HuH-7 (cell line): ENCODE results near the gene EFCAB5.
"Not testable (repeated sequence)": the region's sequence is repeated elsewhere in the genome, so short reads cannot be mapped to it uniquely, and the experiment has no call there.

Experiments used
- DNase-seq: peaks from one replicate; pipeline ENCODE4 v3.0.0; 2011; ENCODE audit warnings: low spot score

Gene EFCAB5

DNA sequence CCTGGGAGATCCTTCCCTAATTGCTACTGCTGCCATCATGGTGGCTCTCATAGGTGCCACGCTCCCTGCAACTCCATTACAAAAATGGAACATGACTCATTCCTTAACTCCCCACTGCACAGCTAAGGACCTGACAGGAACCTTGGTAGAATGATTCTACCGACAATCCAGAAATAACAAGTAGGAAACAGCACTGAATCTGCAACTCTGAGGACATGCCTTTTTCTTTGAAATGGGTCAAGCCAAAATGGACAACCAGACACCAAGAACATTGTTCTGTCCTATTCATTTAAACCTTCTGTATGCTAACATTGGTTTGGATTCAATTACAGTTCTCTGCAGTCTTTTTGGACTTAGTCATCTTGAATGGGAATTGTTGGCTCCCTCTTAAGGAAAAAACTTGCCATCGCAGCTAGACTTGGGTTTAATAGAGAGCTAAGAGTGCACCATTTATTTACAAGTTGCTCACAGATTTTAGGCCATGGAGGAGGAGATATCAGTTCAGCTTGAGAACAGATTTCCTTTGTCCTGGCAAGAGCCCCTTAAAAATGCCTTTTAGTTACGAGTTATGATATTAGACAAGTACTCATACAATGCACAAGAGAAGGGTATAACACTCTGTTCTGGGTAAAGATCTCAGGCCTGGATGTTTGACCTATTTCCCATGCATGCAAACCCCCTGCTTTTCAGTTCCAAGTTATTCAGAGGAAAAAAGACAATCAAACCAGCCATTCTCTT, 154.2 kb downstream of the EFCAB5 start:
- DNase-seq: peak; percentile 30

- DNase-seq: no peak
These were observed 160.4 kb downstream of the EFCAB5 start for GRCh38 chr17:30101686-30102390.

DNA sequence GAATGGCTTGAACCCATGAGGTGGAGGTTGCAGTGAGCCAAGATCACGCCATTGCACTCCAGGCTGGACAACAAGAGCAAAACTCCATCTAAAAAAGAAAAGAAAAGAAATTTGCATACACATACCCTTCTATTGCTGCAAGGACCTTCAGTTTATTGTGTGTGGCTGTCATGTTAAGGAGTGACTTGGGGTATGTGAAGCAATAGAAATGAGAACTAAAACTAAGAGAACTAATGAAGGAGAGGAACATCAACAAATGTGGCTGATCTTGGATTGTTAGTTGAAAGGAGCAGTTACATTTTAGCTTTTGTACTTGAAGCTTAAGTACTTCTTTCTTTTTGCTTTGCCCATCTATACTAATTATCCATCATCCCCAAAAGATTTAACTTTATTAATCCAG, 162.5 kb downstream of the EFCAB5 start:
- no peak for DNase-seq

DNA sequence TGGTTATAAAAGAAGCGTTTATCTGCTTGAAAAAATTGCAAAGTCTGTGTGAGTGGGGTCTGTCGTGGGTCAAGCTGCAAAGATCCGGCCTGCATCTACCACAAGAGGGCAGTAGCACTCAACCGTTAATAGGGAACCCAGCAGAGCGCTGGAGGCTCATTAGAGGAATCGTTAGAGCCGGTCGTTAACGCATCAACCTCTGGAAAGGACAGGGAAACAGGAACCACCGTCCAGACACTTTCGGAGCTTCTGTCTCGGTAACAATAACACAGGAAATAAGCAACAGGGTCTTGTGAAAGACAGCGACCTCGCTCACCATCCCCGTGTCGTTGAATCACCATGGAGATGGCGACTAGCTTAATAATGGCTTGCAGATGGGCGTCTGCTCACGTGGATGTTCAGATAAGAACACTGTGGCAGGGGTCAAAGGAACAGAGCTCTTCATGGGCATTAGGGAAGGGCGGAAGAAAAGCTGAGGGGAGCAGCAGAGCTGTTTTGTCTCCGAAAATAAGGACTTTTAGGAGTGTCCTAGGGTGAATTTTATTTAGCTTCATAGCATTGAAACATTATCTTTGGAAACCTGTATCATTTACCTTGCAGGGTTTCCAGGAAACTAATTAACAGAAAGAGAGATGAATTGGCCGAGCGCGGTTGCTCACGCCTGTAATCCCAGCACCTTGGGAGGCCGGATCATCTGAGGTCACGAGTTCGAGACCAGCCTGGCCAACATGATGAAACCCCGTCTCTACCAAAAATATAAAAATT, 163.3 kb downstream of the EFCAB5 start:
- DNase-seq: peak; percentile 62

DNA sequence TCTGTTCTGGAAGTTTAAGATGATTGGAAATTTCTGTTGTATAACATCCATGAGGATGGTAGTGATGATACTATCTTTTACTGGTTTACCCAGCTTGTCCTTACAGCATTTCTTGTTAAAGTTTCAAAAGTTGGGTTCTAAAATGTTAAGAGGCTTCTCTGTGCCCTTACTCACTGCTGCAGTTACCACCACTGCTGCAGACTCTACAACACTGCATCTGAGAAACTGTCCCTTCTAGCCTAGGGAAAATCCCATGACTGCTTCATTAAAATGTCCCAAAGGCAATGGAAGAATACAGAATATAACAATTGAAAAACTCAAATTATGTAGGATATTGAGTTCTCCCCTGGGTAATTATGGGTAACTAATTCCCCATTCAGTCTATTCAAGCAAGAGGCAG, 171.4 kb downstream of the EFCAB5 start:
- no peak for DNase-seq

GRCh38 chr17:30113213-30113612, 171.8 kb downstream of the EFCAB5 start:
- no peak for DNase-seq

GRCh38 chr17:30116345-30116660, 174.9 kb downstream of the EFCAB5 start:
- no peak for DNase-seq

DNA sequence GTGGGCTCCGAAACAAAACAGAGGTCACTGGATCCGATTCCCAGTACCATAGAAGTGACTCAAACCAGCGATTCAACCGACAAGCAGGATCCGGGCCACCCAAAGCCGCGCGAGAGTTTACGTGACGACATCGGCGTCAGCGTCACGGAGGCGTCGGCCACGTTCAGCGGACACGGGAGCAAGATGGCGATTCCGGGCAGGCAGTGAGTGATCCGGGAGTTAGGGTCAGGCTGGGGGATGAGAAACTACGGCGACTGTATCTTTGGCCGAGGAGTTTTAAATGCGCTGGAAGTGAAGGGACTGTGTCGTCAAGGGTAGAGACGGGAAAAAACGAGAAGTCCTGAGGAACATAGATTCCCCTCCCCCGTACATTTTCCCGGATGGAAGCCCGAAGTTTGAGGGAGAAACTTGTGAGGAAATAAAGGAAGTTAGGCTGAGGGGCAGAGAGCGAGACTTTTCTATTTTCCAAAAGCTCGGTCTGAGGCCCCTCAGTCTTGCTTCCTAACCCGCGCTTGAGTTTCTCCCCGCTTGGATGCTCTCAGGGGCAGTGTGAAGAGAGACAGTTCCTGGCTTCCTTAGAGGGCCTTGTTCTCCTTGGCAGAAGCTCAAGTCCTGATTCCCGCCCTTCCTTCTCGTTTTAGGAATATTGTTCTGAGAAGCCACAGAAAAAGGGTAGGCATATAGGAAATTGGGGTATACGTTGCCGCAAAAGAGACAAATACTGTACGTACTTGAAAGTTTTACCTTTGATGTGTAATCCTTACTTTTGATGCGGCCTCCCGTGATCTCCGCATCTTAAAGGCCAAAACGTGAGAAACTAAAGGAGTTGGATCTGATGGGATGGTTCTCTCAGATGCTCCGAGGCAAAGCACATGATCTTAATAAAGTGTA, 175.5 kb downstream of the EFCAB5 start, which contains the start of gene NSRP1:
NSRP1 (plus strand) TSS at position 156 of the 891 bp plus-strand sequence; CDS start at position 184, 28 bp downstream.
- peak; percentile 86 for DNase-seq

DNA sequence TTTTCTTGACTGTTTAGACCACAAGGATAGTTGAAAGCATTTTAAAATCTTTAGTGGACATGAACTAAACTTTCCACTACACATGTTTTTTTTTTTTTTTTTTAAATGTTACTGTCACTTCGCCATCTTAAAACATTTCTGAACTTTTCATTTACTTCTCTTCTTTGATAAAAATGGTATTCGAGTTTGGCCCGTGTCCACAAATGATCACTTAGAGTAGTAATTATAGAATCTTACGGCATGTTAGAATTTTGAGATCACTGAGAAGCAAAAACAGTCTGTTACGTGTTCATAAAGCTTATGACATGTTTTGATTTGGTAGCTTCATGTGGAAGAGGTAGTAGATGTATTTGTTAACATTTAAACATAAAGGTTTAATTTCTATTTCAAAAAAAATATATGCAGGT, 176.2 kb downstream of the EFCAB5 start:
- DNase-seq: no peak

DNA sequence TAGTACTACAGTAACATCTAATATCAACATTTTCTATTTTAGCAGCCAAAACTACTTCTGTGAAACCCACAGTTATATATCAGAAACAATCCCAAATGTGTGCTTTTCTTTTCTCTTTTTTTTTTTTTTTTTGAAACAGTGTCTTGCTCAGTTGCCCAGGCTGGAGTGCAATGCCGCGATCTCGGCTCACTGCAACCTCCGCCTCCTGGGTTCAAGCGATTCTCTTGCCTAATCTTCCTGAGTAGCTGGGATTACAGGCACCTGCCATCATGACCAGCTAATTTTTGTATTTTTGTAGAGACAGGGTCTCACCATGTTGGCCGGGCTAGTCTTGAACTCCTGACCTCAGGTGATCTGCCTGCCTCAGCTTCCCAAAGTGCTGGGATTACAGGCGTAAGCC, 177.2 kb downstream of the EFCAB5 start:
- DNase-seq: not testable (repeated sequence)

- no peak for DNase-seq
These were observed 182.9 kb downstream of the EFCAB5 start for GRCh38 chr17:30124273-30124796.

GRCh38 chr17:30130121-30130520, 188.7 kb downstream of the EFCAB5 start:
- DNase-seq: no peak

DNA sequence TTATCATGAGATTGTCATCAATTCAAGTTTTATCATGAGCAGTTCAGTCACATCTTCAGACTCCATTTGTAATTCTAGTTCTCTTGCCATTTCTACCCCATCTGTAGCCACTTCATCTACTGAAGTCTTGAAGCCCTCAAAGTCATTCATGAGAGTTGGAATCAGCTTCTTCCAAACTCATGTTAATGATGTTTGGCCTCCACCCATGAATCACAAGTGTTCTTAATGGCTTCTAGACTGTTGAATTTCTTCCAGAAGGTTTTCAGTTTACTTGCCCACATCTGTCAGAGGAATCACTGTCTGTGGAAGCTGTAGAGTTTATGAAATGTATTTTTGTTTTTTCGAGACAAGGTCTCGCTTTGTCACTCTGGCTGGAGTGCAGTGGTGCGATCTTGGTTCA, 191.2 kb downstream of the EFCAB5 start:
- DNase-seq: no peak

GRCh38 chr17:30133197-30133596, 191.8 kb downstream of the EFCAB5 start:
- no peak for DNase-seq

GRCh38 chr17:30134551-30134950, 193.1 kb downstream of the EFCAB5 start:
- DNase-seq: no peak

DNA sequence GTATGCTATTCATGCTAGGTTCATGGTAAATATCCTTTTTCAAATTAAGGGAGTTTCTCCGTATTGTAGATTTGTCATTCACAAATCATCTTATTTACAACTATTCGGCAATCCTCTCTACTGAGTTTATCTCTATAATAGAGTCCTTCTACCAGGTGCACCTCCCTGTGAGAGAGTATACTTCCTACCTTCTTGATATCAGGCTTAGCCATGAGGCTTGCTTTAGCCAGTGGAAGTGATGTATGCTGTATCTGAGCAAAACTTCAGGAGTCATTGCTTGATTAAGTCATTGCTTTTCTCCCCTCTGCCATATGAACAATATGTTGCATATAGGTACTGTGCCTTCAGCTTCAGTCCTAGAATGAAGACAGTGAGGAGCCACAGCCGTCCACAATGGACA, 195.7 kb downstream of the EFCAB5 start:
- no peak for DNase-seq

- DNase-seq: not testable (repeated sequence)
These were observed 206.4 kb downstream of the EFCAB5 start for GRCh38 chr17:30147860-30148259.

GRCh38 chr17:30148376-30148775, 206.9 kb downstream of the EFCAB5 start:
- no peak for DNase-seq

DNA sequence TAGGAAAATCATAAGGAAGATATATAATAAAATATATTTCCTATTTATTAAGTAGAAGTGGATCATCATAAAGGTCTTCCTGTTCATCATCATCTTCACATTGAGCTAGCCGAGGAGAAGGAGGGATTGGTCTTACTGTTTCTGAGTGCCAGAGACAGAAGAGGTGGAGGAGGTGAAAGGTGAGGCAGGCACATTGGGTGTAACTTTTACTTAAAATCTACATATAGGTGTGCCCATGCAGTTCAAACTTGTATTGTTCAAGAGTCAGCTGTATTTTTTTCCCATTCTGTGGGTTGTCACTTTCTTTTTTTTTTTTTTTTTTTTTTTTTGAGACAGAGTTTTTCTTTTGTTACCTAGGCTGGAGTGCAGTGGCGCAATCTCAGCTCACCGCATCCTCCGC, 210.0 kb downstream of the EFCAB5 start:
- DNase-seq: no peak

- DNase-seq: no peak
These were observed 212.0 kb downstream of the EFCAB5 start for GRCh38 chr17:30153463-30153862.

GRCh38 chr17:30155389-30155788, 214.0 kb downstream of the EFCAB5 start:
- DNase-seq: no peak
